SU-DHL-6 (cell line): Measurements from ENCODE around the gene IDNK.

Source experiments
- H2AFZ ChIP-seq: fragments of 200-600 bp; sonication (generic); 2 replicates; pipeline ENCODE4 v1.6.1; 2014; ENCODE audit warnings: low read depth, mild to moderate bottlenecking, moderate library complexity, mixed read lengths, antibody characterized with exemption, low read length; ENCODE audit not compliant: severe bottlenecking
- H3F3A ChIP-seq: fragments of 200-600 bp; shearing (Covaris generic); 2 replicates; pipeline ENCODE4 v1.6.0; 2016; ENCODE audit warnings: antibody characterized with exemption, mild to moderate bottlenecking; ENCODE audit not compliant: insufficient read depth
- H3K27ac ChIP-seq: fragments of 200-600 bp; sonication (generic); 2 replicates; pipeline ENCODE4 v1.5.1; 2016; ENCODE audit warnings: low read depth, mild to moderate bottlenecking, low read length, moderate library complexity, mixed read lengths
- H3K27me3 ChIP-seq: fragments of 200-600 bp; sonication (generic), shearing (Covaris generic); 2 replicates; pipeline ENCODE4 v1.6.0; 2014; ENCODE audit warnings: mild to moderate bottlenecking, low read length
- H3K36me3 ChIP-seq: fragments of 200-600 bp; sonication (generic); 2 replicates; pipeline ENCODE4 v1.6.1; 2014; ENCODE audit warnings: mild to moderate bottlenecking, low read length, mixed read lengths
- H3K4me2 ChIP-seq: fragments of 300-600, 200-600 bp; shearing (Covaris generic), sonication (generic); 2 replicates; pipeline ENCODE4 v1.6.0; 2014; ENCODE audit warnings: low read length, low read depth, mild to moderate bottlenecking; ENCODE audit not compliant: poor library complexity, severe bottlenecking
- H3K4me3 ChIP-seq: fragments of 200-600 bp; sonication (generic); 2 replicates; pipeline ENCODE4 v1.5.1; 2014; ENCODE audit warnings: antibody characterized with exemption, low read length, mild to moderate bottlenecking, mixed read lengths; ENCODE audit not compliant: insufficient read depth, poor library complexity, severe bottlenecking
- H3K79me2 ChIP-seq: fragments of 200-600 bp; sonication (generic); 2 replicates; pipeline ENCODE4 v1.6.1; 2014; ENCODE audit warnings: mild to moderate bottlenecking, low read length, moderate library complexity; ENCODE audit not compliant: insufficient read depth
- H3K9ac ChIP-seq: fragments of 200-600 bp; sonication (generic); 2 replicates; pipeline ENCODE4 v1.7.0; 2014; ENCODE audit warnings: mild to moderate bottlenecking, low read length
- H3K9me2 ChIP-seq: fragments of 200-600 bp; sonication (generic); replicated peaks from 2 replicates; pipeline ENCODE4 v1.6.1; 2014; ENCODE audit warnings: low read length; ENCODE audit not compliant: insufficient read depth
- H3K9me3 ChIP-seq: fragments of 200-600 bp; sonication (generic); 2 replicates; pipeline ENCODE4 v1.6.1; 2014; ENCODE audit warnings: low read length, mixed read lengths; ENCODE audit not compliant: insufficient read depth
- H4K20me1 ChIP-seq: fragments of 200-600 bp; sonication (generic); 2 replicates; pipeline ENCODE4 v1.6.1; 2014; ENCODE audit warnings: low read depth, mild to moderate bottlenecking, antibody characterized with exemption, low read length, moderate library complexity, mixed read lengths
- EZH2phosphoT487 ChIP-seq: fragments of 200-600 bp; sonication (generic), shearing (Covaris generic); conservative IDR thresholded peaks from 2 replicates; pipeline ENCODE4 v1.6.1; 2018; ENCODE audit warnings: mild to moderate bottlenecking, antibody characterized with exemption, low read length, moderate library complexity, mixed read lengths
- TF ChIP-seq, protein P1 (sequence below): fragments of 200-600 bp; sonication (generic); IDR thresholded peaks from one replicate; pipeline ENCODE4 v1.5.1; 2017; ENCODE audit warnings: antibody characterized with exemption, mild to moderate bottlenecking, low read length, moderate library complexity; ENCODE audit not compliant: insufficient read depth, poor library complexity, severe bottlenecking

IDNK gene

DNA sequence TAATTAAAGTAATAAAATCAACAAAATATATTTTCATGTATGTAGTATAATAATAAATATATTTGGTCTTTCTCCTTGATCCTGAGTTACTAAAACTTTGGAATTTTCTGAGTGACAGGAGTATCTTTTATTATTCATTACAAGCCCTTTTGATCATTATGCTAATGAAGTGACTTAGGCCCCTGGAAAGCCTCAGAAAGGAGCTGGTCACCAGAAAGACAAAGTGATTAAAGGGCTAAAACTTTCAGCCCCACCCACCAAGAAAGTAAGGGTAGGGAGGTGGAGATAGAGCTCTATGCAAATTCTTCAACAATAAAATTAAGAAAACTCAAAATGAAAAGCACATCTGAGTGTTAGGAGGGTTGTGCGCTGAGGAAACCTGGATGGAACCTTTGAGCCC lies 57.3 kb downstream of the IDNK start:
- Histone ChIP-seq H3K4me2 (no peak overlapping the region), H3K4me3 (no peak overlapping the region), H3K79me2 (peaks cover 38% of the 10 kb centered on the region), H3K36me3 (peaks cover 19% of the 10 kb centered on the region), H3K9ac (no peak overlapping the region), H2AFZ (no peak overlapping the region), H3K9me3 (no peaks in the 10 kb centered on the region), H4K20me1 (no peaks in the 10 kb centered on the region), H3F3A (no peaks in the 10 kb centered on the region), H3K9me2 (no peaks in the 10 kb centered on the region), H3K27ac (no peak overlapping the region), H3K27me3 (no peaks in the 10 kb centered on the region)
- TF ChIP-seq EZH2phosphoT487 = no peak
- TF ChIP-seq, protein P1, sequence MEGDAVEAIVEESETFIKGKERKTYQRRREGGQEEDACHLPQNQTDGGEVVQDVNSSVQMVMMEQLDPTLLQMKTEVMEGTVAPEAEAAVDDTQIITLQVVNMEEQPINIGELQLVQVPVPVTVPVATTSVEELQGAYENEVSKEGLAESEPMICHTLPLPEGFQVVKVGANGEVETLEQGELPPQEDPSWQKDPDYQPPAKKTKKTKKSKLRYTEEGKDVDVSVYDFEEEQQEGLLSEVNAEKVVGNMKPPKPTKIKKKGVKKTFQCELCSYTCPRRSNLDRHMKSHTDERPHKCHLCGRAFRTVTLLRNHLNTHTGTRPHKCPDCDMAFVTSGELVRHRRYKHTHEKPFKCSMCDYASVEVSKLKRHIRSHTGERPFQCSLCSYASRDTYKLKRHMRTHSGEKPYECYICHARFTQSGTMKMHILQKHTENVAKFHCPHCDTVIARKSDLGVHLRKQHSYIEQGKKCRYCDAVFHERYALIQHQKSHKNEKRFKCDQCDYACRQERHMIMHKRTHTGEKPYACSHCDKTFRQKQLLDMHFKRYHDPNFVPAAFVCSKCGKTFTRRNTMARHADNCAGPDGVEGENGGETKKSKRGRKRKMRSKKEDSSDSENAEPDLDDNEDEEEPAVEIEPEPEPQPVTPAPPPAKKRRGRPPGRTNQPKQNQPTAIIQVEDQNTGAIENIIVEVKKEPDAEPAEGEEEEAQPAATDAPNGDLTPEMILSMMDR = no peak

DNA sequence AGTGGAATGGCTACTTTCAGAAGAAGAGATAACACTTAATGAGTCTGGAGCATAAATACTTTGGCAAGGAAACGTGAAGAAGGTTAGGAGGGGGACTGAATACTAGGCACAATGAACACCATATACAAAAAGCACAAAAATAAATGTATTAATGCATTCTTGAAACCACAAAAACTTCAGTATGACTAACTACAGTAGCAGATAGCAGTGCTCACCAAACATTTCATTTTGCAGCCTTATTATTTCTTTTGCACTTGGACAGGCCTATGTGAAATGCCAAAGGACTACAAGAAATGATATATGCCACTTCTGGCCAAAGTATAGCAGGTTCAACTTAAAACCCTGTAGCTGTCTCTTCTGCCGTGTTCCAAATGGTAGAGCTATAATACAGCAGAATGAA lies 58.5 kb downstream of the IDNK start:
- Histone ChIP-seq H3K27ac (no peak overlapping the region), H3K36me3 (peaks cover 14% of the 10 kb centered on the region; the same call in 1 of the 2 replicates), H3K9ac (no peak overlapping the region), H3K27me3 (no peaks in the 10 kb centered on the region), H4K20me1 (0 out of 2 replicates have a peak, but pooled peaks cover 2% of the 10 kb centered on the region), H3K9me3 (no peaks in the 10 kb centered on the region), H3K79me2 (peaks cover 51% of the 10 kb centered on the region), H3K4me2 (no peak overlapping the region), H3K4me3 (no peak overlapping the region), H2AFZ (no peak overlapping the region), H3K9me2 (no peaks in the 10 kb centered on the region), H3F3A (no peaks in the 10 kb centered on the region)
- TF ChIP-seq, protein P1 = no peak
- no peak for TF ChIP-seq EZH2phosphoT487

GRCh38 chr9:83688921-83689320 lies 66.0 kb downstream of the IDNK start:
- Histone ChIP-seq H3F3A (no peaks in the 10 kb centered on the region), H3K4me2 (no peak overlapping the region), H3K9ac (no peak overlapping the region), H4K20me1 (peaks cover 35% of the 10 kb centered on the region; the same call in 1 of the 2 replicates), H3K4me3 (no peak overlapping the region), H3K27me3 (no peaks in the 10 kb centered on the region), H3K27ac (no peak overlapping the region), H2AFZ (no peak overlapping the region), H3K79me2 (peaks cover 99% of the 10 kb centered on the region), H3K9me3 (no peaks in the 10 kb centered on the region), H3K36me3 (no peaks in the 10 kb centered on the region), H3K9me2 (no peaks in the 10 kb centered on the region)
- no peak for TF ChIP-seq EZH2phosphoT487
- TF ChIP-seq, protein P1 = no peak
